GM12878 (cell line): ENCODE measurements around the gene FOXL1.

Source experiments
- ATF3 ChIP-seq: IDR thresholded peaks from 2 replicates; pipeline ENCODE4 v1.6.1; 2011; ENCODE audit warnings: low read depth, mild to moderate bottlenecking, low read length, moderate library complexity, borderline replicate concordance; ENCODE audit errors: extremely low read depth
- BHLHE40 ChIP-seq, 2 experiments: fragments of 450-650 bp in 1 of 2; IDR thresholded peaks; 2 replicates each; pipeline ENCODE4 v1.6.1; 2011 to 2017; ENCODE audit warnings: low read depth in 2 of 2, borderline replicate concordance in 1 of 2, improper control_type of control experiment in 1 of 2, low read length in 1 of 2, mild to moderate bottlenecking in 1 of 2
- CBX5 ChIP-seq: sonication (generic); IDR thresholded peaks from 2 replicates; pipeline ENCODE4 v1.6.1; 2016; ENCODE audit warnings: low read depth, moderate library complexity, mild to moderate bottlenecking, inconsistent platforms
- CTCF ChIP-seq, 3 experiments: IDR thresholded peaks in 2 of 3; conservative IDR thresholded peaks in 1 of 3; 2 replicates each; pipeline ENCODE4 v1.5.1; 2011; ENCODE audit warnings: low read depth in 3 of 3, low read length in 3 of 3, mild to moderate bottlenecking in 3 of 3, control low read depth in 2 of 3, moderate library complexity in 2 of 3, inconsistent platforms in 1 of 3, mixed read lengths in 1 of 3; ENCODE audit not compliant: control insufficient read depth in 2 of 3, insufficient read depth in 1 of 3; ENCODE audit errors: extremely low read depth in 1 of 3
- EP300 ChIP-seq, 2 experiments: fragments of 150-350 bp in 1 of 2; IDR thresholded peaks; 2 replicates each; pipeline ENCODE4 v1.6.1; 2011 to 2012; ENCODE audit warnings: low read depth in 2 of 2, low read length in 2 of 2, borderline replicate concordance in 1 of 2, improper control_type of control experiment in 1 of 2, inconsistent platforms in 1 of 2; ENCODE audit not compliant: control insufficient read depth in 1 of 2
- POLR2A ChIP-seq: IDR thresholded peaks from 2 replicates; pipeline ENCODE4 v1.6.1; 2011; ENCODE audit warnings: low read depth, mild to moderate bottlenecking, low read length
- ZBED1 ChIP-seq: IDR thresholded peaks from 2 replicates; pipeline ENCODE4 v1.6.1; 2016; ENCODE audit warnings: borderline replicate concordance
- TF ChIP-seq, protein P1 (sequence below): fragments of 450-650 bp; IDR thresholded peaks from 2 replicates; pipeline ENCODE4 v1.6.1; 2017; ENCODE audit warnings: mild to moderate bottlenecking

GRCh38 chr16:86625029-86625428 is 46.7 kb downstream of the FOXL1 start:
- TF ChIP-seq, protein P1, sequence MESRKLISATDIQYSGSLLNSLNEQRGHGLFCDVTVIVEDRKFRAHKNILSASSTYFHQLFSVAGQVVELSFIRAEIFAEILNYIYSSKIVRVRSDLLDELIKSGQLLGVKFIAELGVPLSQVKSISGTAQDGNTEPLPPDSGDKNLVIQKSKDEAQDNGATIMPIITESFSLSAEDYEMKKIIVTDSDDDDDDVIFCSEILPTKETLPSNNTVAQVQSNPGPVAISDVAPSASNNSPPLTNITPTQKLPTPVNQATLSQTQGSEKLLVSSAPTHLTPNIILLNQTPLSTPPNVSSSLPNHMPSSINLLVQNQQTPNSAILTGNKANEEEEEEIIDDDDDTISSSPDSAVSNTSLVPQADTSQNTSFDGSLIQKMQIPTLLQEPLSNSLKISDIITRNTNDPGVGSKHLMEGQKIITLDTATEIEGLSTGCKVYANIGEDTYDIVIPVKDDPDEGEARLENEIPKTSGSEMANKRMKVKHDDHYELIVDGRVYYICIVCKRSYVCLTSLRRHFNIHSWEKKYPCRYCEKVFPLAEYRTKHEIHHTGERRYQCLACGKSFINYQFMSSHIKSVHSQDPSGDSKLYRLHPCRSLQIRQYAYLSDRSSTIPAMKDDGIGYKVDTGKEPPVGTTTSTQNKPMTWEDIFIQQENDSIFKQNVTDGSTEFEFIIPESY: no peak
- no peak for TF ChIP-seq POLR2A
- TF ChIP-seq CTCF (IDR thresholded peaks at IDR 0.05 in 2 of 3, conservative IDR thresholded peaks at IDR 0.05 in 1 of 3; ENCODE audit: control insufficient read depth in 2 of 3, extremely low read depth in 1 of 3, insufficient read depth in 1 of 3, low read depth in 3 of 3, low read length in 3 of 3): no peak
- no peak for TF ChIP-seq EP300 (IDR thresholded peaks at IDR 0.05; ENCODE audit: borderline replicate concordance in 1 of 2, control insufficient read depth in 1 of 2, low read depth in 2 of 2, low read length in 2 of 2)
- no peak for TF ChIP-seq ZBED1
- TF ChIP-seq ATF3: no peak
- TF ChIP-seq CBX5: no peak
- no peak for TF ChIP-seq BHLHE40 (IDR thresholded peaks at IDR 0.05; ENCODE audit: borderline replicate concordance in 1 of 2, low read depth in 2 of 2, low read length in 1 of 2)
